ENCODE data around the gene ACTR3.
A peak's percentile ranks its signal among the peaks of the same experiment; 100 is the strongest.
"Not testable (repeated sequence)": the region's sequence is repeated elsewhere in the genome, so short reads cannot be mapped to it uniquely, and the experiment has no call there.

Gene ACTR3

DNA sequence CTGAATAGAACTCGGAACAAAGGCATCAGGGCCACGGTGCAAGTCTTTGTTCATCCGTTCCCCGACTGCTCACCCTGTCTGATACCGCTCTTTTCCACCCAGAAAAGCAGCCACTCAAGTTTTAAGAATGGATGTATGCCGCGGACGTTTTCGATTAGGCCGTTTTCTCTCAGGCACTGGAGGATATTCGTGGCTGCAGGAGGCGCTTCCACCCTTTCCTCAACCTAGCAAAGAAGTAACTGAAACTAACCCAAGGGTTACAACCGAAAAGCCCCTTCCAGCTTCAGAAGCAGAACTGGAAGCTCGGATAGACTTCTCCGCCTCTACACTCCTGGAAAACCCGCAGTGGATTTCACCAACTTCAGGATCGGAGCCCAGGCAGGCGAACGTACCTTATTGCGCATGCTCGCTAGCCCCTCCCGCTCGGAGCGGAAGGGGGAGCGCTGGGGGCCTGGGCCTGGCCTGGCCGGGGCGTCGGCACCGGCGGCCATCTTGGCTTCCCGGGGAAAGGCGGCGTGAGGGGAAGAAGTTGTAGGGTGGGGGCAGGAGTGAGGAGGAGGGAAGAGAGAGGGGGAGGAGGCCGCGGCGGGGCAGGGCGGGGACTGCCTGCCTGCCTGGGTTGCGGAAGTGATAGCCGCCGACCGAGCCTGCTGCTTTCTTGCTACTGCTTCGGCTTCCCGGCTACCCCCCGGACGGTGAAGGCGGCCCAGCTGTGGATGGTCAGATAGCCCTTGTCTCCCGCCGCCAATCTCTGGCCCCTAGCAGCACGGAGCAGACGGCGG is at the start of gene ACTR3:
TSS of gene ACTR3 (plus strand) at position 619 of the 782 bp plus-strand sequence. CDS start 191 bp downstream, outside the sequence.
- DNase-seq (ENCODE audit: low read depth): peak; percentile 98

DNA sequence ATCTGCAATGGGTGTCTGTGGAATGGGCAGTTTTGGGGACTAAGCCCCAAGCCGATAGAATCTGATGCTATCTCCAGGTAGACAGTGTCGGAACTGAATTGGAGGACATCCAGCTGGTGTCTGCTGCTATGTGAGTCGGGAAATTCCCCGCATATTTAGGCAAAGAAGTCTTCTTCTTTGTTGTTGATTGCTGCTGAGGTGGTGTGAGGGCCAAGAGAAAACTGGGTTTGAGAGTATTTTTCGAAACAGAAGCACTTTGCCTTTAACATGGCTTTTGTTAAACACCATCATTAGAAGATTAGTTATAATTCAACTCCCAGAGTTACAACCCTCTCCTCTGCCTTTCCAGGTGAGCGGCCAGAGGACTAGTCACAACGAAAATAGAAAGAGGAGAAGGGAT is 49.4 kb upstream of the ACTR3 start:
- DNase-seq (ENCODE audit: low read depth): no peak

- no peak for DNase-seq (ENCODE audit: low read depth)
Measured at GRCh38 chr2:113842919-113843736, 46.8 kb upstream of the ACTR3 start.

GRCh38 chr2:113843737-113844050 is 46.2 kb upstream of the ACTR3 start:
- not testable (repeated sequence) for DNase-seq (ENCODE audit: low read depth)

GRCh38 chr2:113845261-113845660 is 44.6 kb upstream of the ACTR3 start:
- no peak for DNase-seq (ENCODE audit: low read depth)

- not testable (repeated sequence) for DNase-seq (ENCODE audit: low read depth)
Measured at GRCh38 chr2:113845796-113846195, 44.1 kb upstream of the ACTR3 start.

DNA sequence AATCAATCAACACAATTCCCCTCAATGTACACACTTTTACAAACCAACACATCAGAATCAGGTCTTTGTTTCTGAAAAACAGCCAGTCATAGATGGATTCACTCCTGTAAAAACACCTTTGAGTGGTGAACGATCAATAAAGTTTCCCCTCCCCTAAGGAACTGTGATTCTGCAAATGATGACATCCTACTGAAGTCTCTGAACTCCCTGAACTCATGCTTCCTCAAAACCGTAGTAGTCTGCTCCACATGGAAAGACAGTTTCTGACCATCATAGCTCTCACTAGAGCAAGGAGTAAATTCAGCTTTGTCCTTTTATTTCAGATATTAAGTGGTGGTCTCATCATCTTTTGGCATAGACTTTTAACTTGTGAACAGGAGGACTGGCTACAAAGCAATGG is 43.5 kb upstream of the ACTR3 start:
- DNase-seq (ENCODE audit: low read depth): no peak

- DNase-seq (ENCODE audit: low read depth): no peak
Measured at GRCh38 chr2:113847144-113847543, 42.7 kb upstream of the ACTR3 start.

DNA sequence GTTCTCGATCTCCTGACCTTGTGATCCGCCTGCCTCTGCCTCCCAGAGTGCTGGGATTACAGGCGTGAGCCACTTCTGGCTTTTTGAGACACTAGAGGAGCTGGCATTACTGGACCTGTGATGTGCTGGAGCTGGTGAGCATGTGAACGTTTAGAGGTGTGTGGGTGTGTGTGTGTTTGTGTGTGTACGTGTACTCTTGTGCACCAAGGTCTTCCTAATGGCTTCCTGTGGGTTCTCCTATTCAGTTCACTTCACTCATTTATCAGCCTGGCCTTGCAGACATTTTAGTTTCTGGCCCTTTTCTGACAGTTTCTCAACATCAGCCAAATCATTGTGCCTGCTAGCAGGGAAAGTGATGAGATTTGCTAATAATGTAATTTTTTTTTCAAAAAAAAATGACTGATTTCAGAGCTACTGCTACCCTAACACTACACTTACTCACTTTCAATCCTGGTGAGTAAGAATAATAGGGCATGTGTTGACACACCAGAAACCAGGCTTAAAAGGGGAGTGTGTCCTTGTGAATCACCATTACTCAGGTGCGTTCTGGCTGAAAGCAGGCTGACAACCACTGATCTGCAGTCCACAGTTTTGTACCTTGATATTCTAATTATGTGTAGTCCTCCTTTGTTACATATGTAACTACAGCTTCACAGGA is 41.0 kb upstream of the ACTR3 start:
- peak; percentile 25 for DNase-seq (ENCODE audit: low read depth)

- DNase-seq (ENCODE audit: low read depth): no peak
Measured at GRCh38 chr2:113850687-113851086, 39.2 kb upstream of the ACTR3 start.

- DNase-seq (ENCODE audit: low read depth): no peak
Measured at GRCh38 chr2:113851640-113852039, 38.2 kb upstream of the ACTR3 start.

- DNase-seq (ENCODE audit: low read depth): no peak
Measured at GRCh38 chr2:113854208-113854607, 35.7 kb upstream of the ACTR3 start.

GRCh38 chr2:113854970-113855740 is 34.7 kb upstream of the ACTR3 start:
- no peak for DNase-seq (ENCODE audit: low read depth)

DNA sequence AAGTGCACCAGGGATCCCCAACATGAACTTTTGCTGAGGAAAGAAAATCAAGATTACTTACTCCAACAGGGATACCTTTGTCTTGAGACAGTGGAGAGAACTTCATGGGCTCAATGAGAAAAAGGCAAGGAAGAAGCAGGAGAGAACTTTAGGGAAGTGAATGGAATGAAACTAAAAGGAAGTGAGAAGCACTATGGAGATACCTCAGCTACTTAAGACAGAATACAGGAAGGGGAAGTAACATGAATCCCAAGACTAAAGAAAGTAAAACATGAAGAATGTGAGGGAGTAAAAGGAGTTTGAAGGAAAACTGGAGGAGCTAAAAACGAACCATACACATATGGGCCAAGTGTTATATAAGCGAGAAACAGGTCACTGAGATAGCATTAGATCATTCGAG is 32.4 kb upstream of the ACTR3 start:
- no peak for DNase-seq (ENCODE audit: low read depth)

- no peak for DNase-seq (ENCODE audit: low read depth)
Measured at GRCh38 chr2:113858764-113859163, 31.1 kb upstream of the ACTR3 start.

GRCh38 chr2:113861740-113862139 is 28.1 kb upstream of the ACTR3 start:
- DNase-seq (ENCODE audit: low read depth): no peak

- no peak for DNase-seq (ENCODE audit: low read depth)
Measured at GRCh38 chr2:113863144-113863543, 26.7 kb upstream of the ACTR3 start.

GRCh38 chr2:113867571-113867970 is 22.3 kb upstream of the ACTR3 start:
- no peak for DNase-seq (ENCODE audit: low read depth)

DNA sequence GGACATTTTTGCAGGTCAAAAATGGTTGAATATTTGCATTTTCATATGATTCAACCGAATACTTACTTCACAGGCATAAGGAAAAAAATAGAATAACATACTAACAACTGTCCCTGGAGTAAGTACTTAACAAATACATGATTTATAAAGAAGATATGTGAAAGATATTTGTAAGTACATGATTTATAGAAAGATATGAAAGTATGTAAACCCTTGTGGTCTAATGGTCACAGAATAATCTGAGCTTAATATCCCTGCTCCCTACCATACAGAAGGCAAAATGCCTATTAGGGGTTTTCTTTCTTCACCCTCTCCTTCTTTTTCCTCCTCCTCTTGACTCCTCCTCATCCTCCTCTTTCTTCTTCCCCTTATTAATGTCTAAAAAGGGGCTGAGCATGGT is 20.6 kb upstream of the ACTR3 start:
- no peak for DNase-seq (ENCODE audit: low read depth)

DNA sequence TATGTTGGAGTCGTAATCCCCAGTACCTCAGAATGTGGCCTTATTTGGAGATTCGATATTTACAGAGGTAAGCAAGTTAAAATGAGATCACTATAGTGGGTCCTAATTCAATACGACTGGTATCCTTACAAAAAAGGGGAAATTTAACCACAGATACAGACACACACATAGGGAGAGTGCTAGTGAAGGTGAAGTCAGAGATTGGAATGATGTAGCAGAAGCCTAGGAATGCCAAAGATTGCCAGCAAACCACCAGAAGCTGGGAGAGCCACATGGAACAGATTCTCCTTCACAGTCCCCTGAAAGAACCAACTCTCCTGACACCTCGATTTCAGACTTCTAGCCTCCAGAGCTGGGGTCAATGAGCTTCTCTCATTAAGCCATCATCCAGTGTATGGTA is 17.7 kb upstream of the ACTR3 start:
- DNase-seq (ENCODE audit: low read depth): no peak

DNA sequence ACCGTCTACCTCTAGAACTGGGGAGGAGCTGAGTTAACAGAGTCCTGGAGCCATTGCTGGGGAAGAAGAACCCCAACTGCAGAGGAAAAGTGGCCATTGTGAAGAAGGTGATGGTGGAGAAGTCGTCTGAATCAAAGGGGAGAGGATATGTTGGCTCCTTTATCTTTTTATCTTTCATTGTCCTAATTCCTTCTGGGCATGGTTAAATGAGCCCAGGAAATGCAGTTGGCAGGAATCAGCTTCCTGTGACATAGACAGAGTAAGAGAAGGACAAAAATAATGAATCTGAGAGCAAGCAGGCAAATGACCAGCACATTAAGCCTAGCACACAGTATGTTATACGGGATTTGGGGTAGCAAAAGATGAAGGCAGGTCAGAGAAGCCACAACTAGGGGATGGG is 16.0 kb upstream of the ACTR3 start:
- no peak for DNase-seq (ENCODE audit: low read depth)

DNA sequence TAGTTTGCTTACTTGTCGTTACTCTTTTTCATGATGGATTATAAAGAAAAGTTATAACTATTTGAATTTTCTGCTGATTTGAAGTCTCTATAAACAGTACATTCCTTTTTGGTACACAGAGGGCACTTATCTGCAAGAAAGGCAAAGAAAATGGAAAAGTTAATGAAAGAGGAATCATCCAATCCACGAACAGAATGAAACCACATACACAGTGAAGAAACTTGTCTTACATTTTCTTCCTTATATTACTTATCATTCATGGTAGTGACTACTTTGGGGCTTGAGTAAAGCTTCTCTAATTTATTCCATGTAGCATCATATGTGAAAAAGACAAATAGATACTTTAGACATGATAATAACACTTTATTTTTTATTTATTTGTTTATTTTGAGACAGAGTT is 14.8 kb upstream of the ACTR3 start:
- DNase-seq (ENCODE audit: low read depth): no peak
